Karpas-422 (cell line): ENCODE results near the gene JPH3. TPM values are rescaled to one million over a fixed set of nuclear protein-coding genes. Genes with fewer than 3 reads are reported as not detected.

ENCODE experiments used
- DNase-seq: peaks from one replicate; pipeline ENCODE4 v3.0.0-alpha.2; 2015
- H2AFZ ChIP-seq: fragments of 200-600 bp; sonication (generic); 2 replicates; pipeline ENCODE4 v1.6.1; 2014; ENCODE audit warnings: antibody characterized with exemption, low read length, mixed read lengths
- H3K27ac ChIP-seq: fragments of 200-600 bp; sonication (generic); 2 replicates; pipeline ENCODE4 v1.5.1; 2014; ENCODE audit warnings: mild to moderate bottlenecking, low read length, moderate library complexity
- H3K27me3 ChIP-seq: fragments of 200-600 bp; sonication (generic); 2 replicates; pipeline ENCODE4 v1.6.1; 2014; ENCODE audit warnings: low read length, mixed read lengths
- H3K36me3 ChIP-seq: fragments of 200-600 bp; sonication (generic); 2 replicates; pipeline ENCODE4 v1.6.1; 2014; ENCODE audit warnings: low read length, mixed read lengths; ENCODE audit not compliant: insufficient read depth
- H3K4me1 ChIP-seq: fragments of 200-600 bp; sonication (generic); 2 replicates; pipeline ENCODE4 v1.6.1; 2014; ENCODE audit warnings: mild to moderate bottlenecking, low read length, mixed read lengths
- H3K4me2 ChIP-seq: fragments of 200-600 bp; sonication (generic); 2 replicates; pipeline ENCODE4 v1.6.1; 2014; ENCODE audit warnings: low read length, low read depth, mild to moderate bottlenecking; ENCODE audit not compliant: poor library complexity, severe bottlenecking
- H3K4me3 ChIP-seq: fragments of 200-600 bp; sonication (generic); 2 replicates; pipeline ENCODE4 v1.5.1; 2014; ENCODE audit warnings: mild to moderate bottlenecking, antibody characterized with exemption, low read length, mixed read lengths
- H3K79me2 ChIP-seq: fragments of 200-600 bp; sonication (generic); 2 replicates; pipeline ENCODE4 v1.6.1; 2014; ENCODE audit warnings: mild to moderate bottlenecking, low read length, mixed read lengths
- H3K9ac ChIP-seq: fragments of 200-600 bp; sonication (generic); 2 replicates; pipeline ENCODE4 v1.6.0; 2014; ENCODE audit warnings: low read length
- H3K9me2 ChIP-seq: fragments of 200-600 bp; sonication (generic), shearing (Covaris generic); replicated peaks from 2 replicates; pipeline ENCODE4 v1.6.0; 2014; ENCODE audit warnings: mild to moderate bottlenecking, low read length, moderate library complexity; ENCODE audit not compliant: insufficient read depth
- H3K9me3 ChIP-seq: fragments of 300-700, 200-600 bp; sonication (generic); 2 replicates; pipeline ENCODE4 v1.6.1; 2014; ENCODE audit warnings: low read length, mixed read lengths
- H4K20me1 ChIP-seq: fragments of 200-600 bp; sonication (generic); 2 replicates; pipeline ENCODE4 v1.6.1; 2014; ENCODE audit warnings: mild to moderate bottlenecking, antibody characterized with exemption, low read length, low read depth; ENCODE audit not compliant: insufficient read depth
- total RNA-seq: library from RNA; depleted of rRNA; stranded (reverse); fragments of >200 nt; shearing (Covaris generic); gene quantifications from 2 replicates; pipeline ENCODE4 v1.2.3, GENCODE V29; 2014; ENCODE audit warnings: low replicate concordance; rRNA removed

The JPH3 gene
- total RNA-seq = not detected in 2 replicates

- H3K4me3 ChIP-seq = no peak within 1 kb of the TSS
- no peaks in the 10 kb centered on the region for H3K27me3 ChIP-seq
Observed at GRCh38 chr16:87602001-87602775, at the start of gene JPH3. Gene JPH3, plus strand, starts transcription at chr16:87602508. Its CDS starts 639 bp downstream, at chr16:87603147.

DNA sequence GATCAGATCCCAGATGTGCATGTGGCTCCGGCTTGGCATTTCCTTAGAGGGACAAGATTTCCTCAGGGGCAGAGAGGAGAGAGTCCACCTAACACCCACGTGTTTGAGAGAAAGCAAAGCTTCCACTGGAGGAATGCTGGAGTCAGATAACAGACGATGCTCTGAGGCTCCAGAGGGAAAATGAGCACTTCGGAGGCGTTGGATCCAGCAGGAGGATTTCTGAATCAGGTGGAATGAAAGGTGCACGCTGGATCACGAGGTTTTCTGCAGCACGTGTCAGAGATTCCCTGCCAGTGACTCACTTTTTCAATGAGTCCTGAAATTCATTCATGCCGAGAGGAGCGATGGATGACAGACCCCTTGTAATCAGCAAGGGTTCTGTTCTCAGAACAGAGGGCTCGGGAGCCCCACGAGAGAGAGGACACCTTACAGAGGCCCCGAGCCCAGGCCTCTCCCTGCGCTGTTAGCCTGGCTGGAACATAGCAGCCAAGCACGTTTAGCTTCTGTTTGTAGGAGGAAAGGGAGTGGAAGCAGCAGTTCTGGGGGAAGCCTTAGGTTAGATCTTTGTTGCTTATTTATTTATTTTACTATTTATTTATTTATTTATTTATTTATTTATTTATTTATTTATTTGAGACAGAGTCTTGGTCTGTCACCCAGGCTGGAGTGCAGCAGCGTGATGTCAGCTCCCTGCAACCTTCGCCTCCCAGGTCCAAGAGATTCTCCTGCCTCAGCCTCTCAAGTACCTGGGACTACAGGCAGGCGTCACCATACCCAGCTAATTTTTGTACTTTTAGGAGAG, 49.3 kb upstream of the JPH3 start:
- Histone ChIP-seq H3K4me3 (no peak overlapping the region), H3K36me3 (no peaks in the 10 kb centered on the region), H3K79me2 (no peaks in the 10 kb centered on the region), H3K9me2 (no peaks in the 10 kb centered on the region), H3K27ac (no peak overlapping the region), H3K9ac (no peak overlapping the region), H3K4me1 (no peaks in the 10 kb centered on the region), H4K20me1 (no peaks in the 10 kb centered on the region), H3K27me3 (no peaks in the 10 kb centered on the region), H2AFZ (no peak overlapping the region), H3K9me3 (no peaks in the 10 kb centered on the region), H3K4me2 (no peak overlapping the region)
- DNase-seq = no peak

More at GRCh38 chr16:87602001-87602775, at the start of gene JPH3:
- Histone ChIP-seq H3K4me2 (no peak within 1 kb of the TSS), H2AFZ (no peak within 1 kb of the TSS), H3K27ac (no peak within 1 kb of the TSS), H3K9me2 (no peaks in the 10 kb centered on the region), H3K9ac (no peak within 1 kb of the TSS), H3K4me1 (no peaks in the 10 kb centered on the region), H4K20me1 (no peaks in the 10 kb centered on the region), H3K9me3 (no peaks in the 10 kb centered on the region), H3K36me3 (no peaks in the 10 kb centered on the region), H3K79me2 (no peaks in the 10 kb centered on the region)
- DNase-seq = no peak

DNA sequence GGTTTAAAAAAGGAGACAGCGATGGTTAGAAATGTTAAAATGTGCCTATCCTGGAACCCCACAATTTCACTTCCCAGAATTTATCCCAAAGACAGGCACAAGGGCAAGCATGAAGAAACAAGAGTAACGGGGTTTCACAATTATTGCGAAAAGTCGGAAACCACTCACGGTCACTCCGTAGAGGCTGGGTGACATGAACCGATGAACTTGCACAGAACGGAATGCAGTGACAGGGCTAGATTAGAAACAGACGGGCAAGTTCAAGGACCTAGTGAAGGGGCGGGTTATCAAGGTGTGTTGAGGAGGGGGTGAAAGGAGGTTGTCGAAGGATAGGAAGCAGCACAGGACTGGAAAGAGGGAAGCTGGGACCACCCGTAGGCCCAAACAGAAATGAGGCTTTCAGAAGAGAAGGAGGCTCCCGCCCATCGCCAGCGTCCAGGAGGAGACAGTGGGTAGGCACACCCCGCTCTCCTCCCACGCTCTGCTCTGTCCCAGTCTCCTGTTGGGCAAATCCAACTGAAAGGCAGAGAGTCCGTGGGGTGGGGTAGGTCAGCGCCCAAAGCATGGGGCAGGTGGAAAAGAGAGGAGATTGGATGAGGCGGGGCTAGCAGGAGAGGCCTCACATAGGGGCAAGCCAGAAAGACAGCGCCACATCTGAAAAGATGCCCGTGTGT, 47.4 kb upstream of the JPH3 start:
- no peaks in the 10 kb centered on the region for H3K4me1 ChIP-seq
- no peaks in the 10 kb centered on the region for H3K79me2 ChIP-seq
- no peak overlapping the region for H3K4me3 ChIP-seq
- no peaks in the 10 kb centered on the region for H3K36me3 ChIP-seq
- H3K27ac ChIP-seq = no peak overlapping the region
- no peak overlapping the region for H2AFZ ChIP-seq
- H3K9me3 ChIP-seq = no peaks in the 10 kb centered on the region
- no peak for DNase-seq
- H3K4me2 ChIP-seq = no peak overlapping the region
- H4K20me1 ChIP-seq = no peaks in the 10 kb centered on the region
- H3K27me3 ChIP-seq = no peaks in the 10 kb centered on the region
- H3K9me2 ChIP-seq = no peaks in the 10 kb centered on the region
- no peak overlapping the region for H3K9ac ChIP-seq

- H3K9ac ChIP-seq = no peak overlapping the region
- no peak overlapping the region for H3K4me2 ChIP-seq
Observed at GRCh38 chr16:87555647-87556046, 46.7 kb upstream of the JPH3 start.

DNA sequence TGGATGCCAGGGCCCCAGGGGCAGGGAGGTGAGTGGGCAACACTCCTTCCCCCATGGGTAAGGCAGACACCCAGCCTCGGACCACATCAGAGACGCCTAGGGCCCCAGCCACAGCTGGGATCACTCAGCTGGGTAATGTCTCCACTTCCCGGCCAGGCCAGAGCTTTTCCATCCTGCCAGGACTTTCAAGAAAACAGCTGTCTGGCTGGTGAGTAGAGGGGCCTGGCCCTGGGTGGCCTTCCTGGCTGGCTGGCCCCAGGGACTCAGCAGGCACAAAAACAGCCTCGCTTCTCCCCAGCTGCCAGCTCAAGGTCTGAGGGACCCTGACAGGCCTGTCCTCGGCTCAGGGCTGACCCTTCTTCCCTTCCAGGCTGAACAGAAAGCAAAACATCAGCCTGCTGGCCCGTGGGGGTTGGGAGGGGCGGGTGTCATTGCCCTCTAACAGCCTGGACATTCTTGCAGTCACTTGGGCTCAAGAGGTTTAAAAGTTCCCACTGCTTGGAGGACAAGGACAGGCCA, 45.3 kb upstream of the JPH3 start:
- no peak overlapping the region for H3K27ac ChIP-seq
- H3K27me3 ChIP-seq = no peaks in the 10 kb centered on the region
- H3K9me3 ChIP-seq = no peaks in the 10 kb centered on the region
- no peaks in the 10 kb centered on the region for H3K9me2 ChIP-seq
- no peak overlapping the region for H3K4me3 ChIP-seq
- no peak overlapping the region for H3K4me2 ChIP-seq
- no peaks in the 10 kb centered on the region for H3K4me1 ChIP-seq
- no peaks in the 10 kb centered on the region for H3K79me2 ChIP-seq
- no peaks in the 10 kb centered on the region for H3K36me3 ChIP-seq
- no peak overlapping the region for H3K9ac ChIP-seq
- DNase-seq = no peak
- no peaks in the 10 kb centered on the region for H4K20me1 ChIP-seq
- no peak overlapping the region for H2AFZ ChIP-seq

More at GRCh38 chr16:87555647-87556046, 46.7 kb upstream of the JPH3 start:
- H3K9me3 ChIP-seq = no peaks in the 10 kb centered on the region
- no peak overlapping the region for H2AFZ ChIP-seq
- H3K27me3 ChIP-seq = no peaks in the 10 kb centered on the region
- H3K4me1 ChIP-seq = no peaks in the 10 kb centered on the region
- no peaks in the 10 kb centered on the region for H4K20me1 ChIP-seq
- H3K79me2 ChIP-seq = no peaks in the 10 kb centered on the region
- DNase-seq = no peak
- no peaks in the 10 kb centered on the region for H3K9me2 ChIP-seq
- H3K4me3 ChIP-seq = no peak overlapping the region
- H3K36me3 ChIP-seq = no peaks in the 10 kb centered on the region
- no peak overlapping the region for H3K27ac ChIP-seq

DNA sequence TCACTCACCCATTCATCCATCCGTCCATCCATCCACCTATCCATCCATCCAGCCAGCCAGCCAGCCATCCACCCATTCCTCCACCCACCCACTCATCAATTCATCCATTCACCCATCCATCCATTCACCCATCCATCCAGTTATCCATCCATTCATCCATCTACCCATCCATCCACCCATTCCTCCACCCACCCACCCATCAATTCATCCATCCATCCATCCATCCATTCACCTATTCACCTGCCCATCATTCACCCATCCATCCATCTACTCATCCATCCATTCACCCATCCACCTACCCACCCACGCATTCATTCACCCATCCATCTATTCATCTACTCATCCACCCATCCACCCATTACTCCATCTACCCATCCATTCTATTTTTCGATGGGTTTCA, 43.6 kb upstream of the JPH3 start:
- Histone ChIP-seq H3K27ac (no peak overlapping the region), H2AFZ (no peak overlapping the region), H3K4me1 (no peaks in the 10 kb centered on the region), H3K9ac (no peak overlapping the region), H3K27me3 (no peaks in the 10 kb centered on the region), H3K4me2 (no peak overlapping the region), H3K36me3 (no peaks in the 10 kb centered on the region), H4K20me1 (no peaks in the 10 kb centered on the region), H3K9me3 (no peaks in the 10 kb centered on the region), H3K79me2 (no peaks in the 10 kb centered on the region), H3K4me3 (no peak overlapping the region), H3K9me2 (no peaks in the 10 kb centered on the region)
- no peak for DNase-seq

DNA sequence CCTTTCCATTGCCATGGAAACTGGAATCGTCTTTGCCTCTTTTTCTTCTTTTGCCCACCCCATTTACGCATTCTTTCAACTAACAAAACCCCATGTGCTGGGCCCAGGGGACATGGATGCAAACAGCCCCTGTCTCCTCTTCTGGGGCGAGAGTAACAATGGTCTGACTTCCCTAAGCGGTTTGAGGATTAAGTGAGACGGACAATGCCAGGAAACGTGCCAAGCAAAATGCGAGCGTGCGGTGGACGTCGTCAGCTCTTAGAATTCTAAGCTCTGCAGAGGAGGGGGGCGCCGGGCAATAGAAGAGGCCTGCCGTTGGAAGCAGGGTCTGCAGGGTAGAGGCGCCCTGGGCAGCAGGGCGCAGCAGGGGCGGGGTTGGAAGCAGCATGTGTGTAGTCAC, 42.4 kb upstream of the JPH3 start:
- Histone ChIP-seq H3K79me2 (no peaks in the 10 kb centered on the region), H3K9ac (no peak overlapping the region), H2AFZ (no peak overlapping the region), H3K27me3 (no peaks in the 10 kb centered on the region), H3K36me3 (no peaks in the 10 kb centered on the region), H3K9me2 (no peaks in the 10 kb centered on the region), H3K4me2 (no peak overlapping the region), H3K27ac (no peak overlapping the region), H3K9me3 (no peaks in the 10 kb centered on the region), H3K4me3 (no peak overlapping the region), H3K4me1 (no peaks in the 10 kb centered on the region), H4K20me1 (no peaks in the 10 kb centered on the region)
- DNase-seq = no peak
